ENCODE data around the gene PLEKHH1.
"Not testable (repeated sequence)": the region's sequence is repeated elsewhere in the genome, so short reads cannot be mapped to it uniquely, and the experiment has no call there.

PLEKHH1 gene

GRCh38 chr14:67589204-67589770 is 56.2 kb downstream of the PLEKHH1 start:
- DNase-seq: no peak

- not testable (repeated sequence) for DNase-seq
Observed at GRCh38 chr14:67593650-67594049, 60.6 kb downstream of the PLEKHH1 start.

GRCh38 chr14:67595392-67595791 is 62.3 kb downstream of the PLEKHH1 start:
- DNase-seq: no peak

- DNase-seq: peak; percentile 95
Observed at GRCh38 chr14:67599698-67600561, 66.8 kb downstream of the PLEKHH1 start, which contains the start of gene PIGH. Gene PIGH, minus strand, starts transcription at chr14:67600268. Its CDS starts 65 bp downstream, at chr14:67600203.

- not testable (repeated sequence) for DNase-seq
Observed at GRCh38 chr14:67600562-67600974, 67.5 kb downstream of the PLEKHH1 start.

- DNase-seq: no peak
Observed at GRCh38 chr14:67602076-67602475, 69.0 kb downstream of the PLEKHH1 start.

GRCh38 chr14:67602995-67603545 is 70.0 kb downstream of the PLEKHH1 start:
- DNase-seq: no peak

GRCh38 chr14:67607646-67608045 is 74.6 kb downstream of the PLEKHH1 start:
- no peak for DNase-seq

- no peak for DNase-seq
Observed at GRCh38 chr14:67609642-67610310, 76.7 kb downstream of the PLEKHH1 start.

- no peak for DNase-seq
Observed at GRCh38 chr14:67610491-67610890, 77.4 kb downstream of the PLEKHH1 start.

- peak; percentile 87 for DNase-seq
Observed at GRCh38 chr14:67618617-67619063, 85.5 kb downstream of the PLEKHH1 start.

GRCh38 chr14:67619446-67620216 is 86.5 kb downstream of the PLEKHH1 start, which contains the start of gene ARG2:
Gene ARG2, plus strand, starts transcription at chr14:67619920. Its CDS starts 58 bp downstream, at chr14:67619978.
- peak; percentile 97 for DNase-seq

GRCh38 chr14:67620217-67620785 is 87.2 kb downstream of the PLEKHH1 start:
- DNase-seq: no peak

GRCh38 chr14:67622675-67623074 is 89.6 kb downstream of the PLEKHH1 start:
- DNase-seq: no peak

- DNase-seq: no peak
Observed at GRCh38 chr14:67623114-67623513, 90.0 kb downstream of the PLEKHH1 start.

- not testable (repeated sequence) for DNase-seq
Observed at GRCh38 chr14:67626131-67626530, 93.0 kb downstream of the PLEKHH1 start.

GRCh38 chr14:67627519-67627918 is 94.4 kb downstream of the PLEKHH1 start:
- no peak for DNase-seq

GRCh38 chr14:67630186-67630585 is 97.1 kb downstream of the PLEKHH1 start:
- DNase-seq: no peak

- DNase-seq: no peak
Observed at GRCh38 chr14:67630938-67631337, 97.8 kb downstream of the PLEKHH1 start.

GRCh38 chr14:67633451-67634147 is 100.5 kb downstream of the PLEKHH1 start:
- DNase-seq: no peak

- DNase-seq: no peak
Observed at GRCh38 chr14:67636361-67636919, 103.3 kb downstream of the PLEKHH1 start.

Data from CD4-positive, alpha-beta T cell treated with Interleukin-21 for 1 hour (primary cell).